HL-60 (cell line): ENCODE data around the gene TSHZ2.

Source experiments
- POLR2AphosphoS5 ChIP-seq: IDR thresholded peaks from 2 replicates; pipeline ENCODE4 v1.6.1; 2012; ENCODE audit warnings: low read depth
- TF ChIP-seq, protein P1 (sequence below): IDR thresholded peaks from one replicate; pipeline ENCODE4 v1.5.1; 2011; ENCODE audit warnings: low read length, control low read depth, inconsistent platforms; ENCODE audit not compliant: insufficient read depth
- TF ChIP-seq, protein P2 (sequence below): IDR thresholded peaks from 2 replicates; pipeline ENCODE4 v1.6.1; 2012; ENCODE audit warnings: low read depth; ENCODE audit not compliant: insufficient replicate concordance

GRCh38 chr20:53384392-53384791 lies 412.2 kb downstream of the TSHZ2 start:
- no peak for TF ChIP-seq POLR2AphosphoS5
- TF ChIP-seq, protein P1, sequence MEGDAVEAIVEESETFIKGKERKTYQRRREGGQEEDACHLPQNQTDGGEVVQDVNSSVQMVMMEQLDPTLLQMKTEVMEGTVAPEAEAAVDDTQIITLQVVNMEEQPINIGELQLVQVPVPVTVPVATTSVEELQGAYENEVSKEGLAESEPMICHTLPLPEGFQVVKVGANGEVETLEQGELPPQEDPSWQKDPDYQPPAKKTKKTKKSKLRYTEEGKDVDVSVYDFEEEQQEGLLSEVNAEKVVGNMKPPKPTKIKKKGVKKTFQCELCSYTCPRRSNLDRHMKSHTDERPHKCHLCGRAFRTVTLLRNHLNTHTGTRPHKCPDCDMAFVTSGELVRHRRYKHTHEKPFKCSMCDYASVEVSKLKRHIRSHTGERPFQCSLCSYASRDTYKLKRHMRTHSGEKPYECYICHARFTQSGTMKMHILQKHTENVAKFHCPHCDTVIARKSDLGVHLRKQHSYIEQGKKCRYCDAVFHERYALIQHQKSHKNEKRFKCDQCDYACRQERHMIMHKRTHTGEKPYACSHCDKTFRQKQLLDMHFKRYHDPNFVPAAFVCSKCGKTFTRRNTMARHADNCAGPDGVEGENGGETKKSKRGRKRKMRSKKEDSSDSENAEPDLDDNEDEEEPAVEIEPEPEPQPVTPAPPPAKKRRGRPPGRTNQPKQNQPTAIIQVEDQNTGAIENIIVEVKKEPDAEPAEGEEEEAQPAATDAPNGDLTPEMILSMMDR, result no peak
- TF ChIP-seq, protein P2, sequence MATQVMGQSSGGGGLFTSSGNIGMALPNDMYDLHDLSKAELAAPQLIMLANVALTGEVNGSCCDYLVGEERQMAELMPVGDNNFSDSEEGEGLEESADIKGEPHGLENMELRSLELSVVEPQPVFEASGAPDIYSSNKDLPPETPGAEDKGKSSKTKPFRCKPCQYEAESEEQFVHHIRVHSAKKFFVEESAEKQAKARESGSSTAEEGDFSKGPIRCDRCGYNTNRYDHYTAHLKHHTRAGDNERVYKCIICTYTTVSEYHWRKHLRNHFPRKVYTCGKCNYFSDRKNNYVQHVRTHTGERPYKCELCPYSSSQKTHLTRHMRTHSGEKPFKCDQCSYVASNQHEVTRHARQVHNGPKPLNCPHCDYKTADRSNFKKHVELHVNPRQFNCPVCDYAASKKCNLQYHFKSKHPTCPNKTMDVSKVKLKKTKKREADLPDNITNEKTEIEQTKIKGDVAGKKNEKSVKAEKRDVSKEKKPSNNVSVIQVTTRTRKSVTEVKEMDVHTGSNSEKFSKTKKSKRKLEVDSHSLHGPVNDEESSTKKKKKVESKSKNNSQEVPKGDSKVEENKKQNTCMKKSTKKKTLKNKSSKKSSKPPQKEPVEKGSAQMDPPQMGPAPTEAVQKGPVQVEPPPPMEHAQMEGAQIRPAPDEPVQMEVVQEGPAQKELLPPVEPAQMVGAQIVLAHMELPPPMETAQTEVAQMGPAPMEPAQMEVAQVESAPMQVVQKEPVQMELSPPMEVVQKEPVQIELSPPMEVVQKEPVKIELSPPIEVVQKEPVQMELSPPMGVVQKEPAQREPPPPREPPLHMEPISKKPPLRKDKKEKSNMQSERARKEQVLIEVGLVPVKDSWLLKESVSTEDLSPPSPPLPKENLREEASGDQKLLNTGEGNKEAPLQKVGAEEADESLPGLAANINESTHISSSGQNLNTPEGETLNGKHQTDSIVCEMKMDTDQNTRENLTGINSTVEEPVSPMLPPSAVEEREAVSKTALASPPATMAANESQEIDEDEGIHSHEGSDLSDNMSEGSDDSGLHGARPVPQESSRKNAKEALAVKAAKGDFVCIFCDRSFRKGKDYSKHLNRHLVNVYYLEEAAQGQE, result no peak
